Neural cell (in vitro differentiated cells): ENCODE results near the gene MRPS5. TPM values are rescaled to one million over a fixed set of nuclear protein-coding genes. Genes with fewer than 3 reads are reported as not detected.

Experiments used
- H2AFZ ChIP-seq: fragments of 200-600, 300-800 bp; sonication (generic), shearing (Covaris generic); 2 replicates; pipeline ENCODE4 v1.6.0; 2014; ENCODE audit warnings: low read depth, mild to moderate bottlenecking, antibody characterized with exemption, low read length, moderate library complexity
- H3F3A ChIP-seq: fragments of 200-600 bp; shearing (Covaris generic); 2 replicates; pipeline ENCODE4 v1.6.1; 2016; ENCODE audit warnings: mild to moderate bottlenecking, moderate library complexity, mixed read lengths, antibody characterized with exemption, low read length; ENCODE audit not compliant: insufficient read depth, poor library complexity, severe bottlenecking
- H3K27ac ChIP-seq: fragments of 200-600, 300-800 bp; sonication (generic), shearing (Covaris generic); 2 replicates; pipeline ENCODE4 v1.5.1; 2014; ENCODE audit warnings: mild to moderate bottlenecking, low read length, moderate library complexity
- H3K27me3 ChIP-seq: fragments of 300-800, 200-600 bp; sonication (generic), shearing (Covaris generic); 2 replicates; pipeline ENCODE4 v1.6.0; 2014; ENCODE audit warnings: mild to moderate bottlenecking, low read depth, low read length, moderate library complexity; ENCODE audit not compliant: insufficient read depth
- H3K36me3 ChIP-seq: fragments of 300-800, 200-600 bp; sonication (generic), shearing (Covaris generic); 2 replicates; pipeline ENCODE4 v1.5.1; 2014; ENCODE audit warnings: mild to moderate bottlenecking, antibody characterized with exemption, low read length, moderate library complexity; ENCODE audit not compliant: insufficient read depth
- H3K4me2 ChIP-seq: fragments of 300-800, 200-600 bp; sonication (generic), shearing (Covaris generic); 2 replicates; pipeline ENCODE4 v1.6.0; 2014; ENCODE audit warnings: mild to moderate bottlenecking, low read length
- H3K4me3 ChIP-seq: fragments of 300-800, 200-600 bp; sonication (generic), shearing (Covaris generic); 2 replicates; pipeline ENCODE4 v1.5.1; 2014; ENCODE audit warnings: mild to moderate bottlenecking, low read length, moderate library complexity
- H3K79me2 ChIP-seq: fragments of 200-600 bp; shearing (Covaris generic); replicated peaks from 2 replicates; pipeline ENCODE4 v1.6.0; 2014; ENCODE audit warnings: mild to moderate bottlenecking, low read length, moderate library complexity; ENCODE audit not compliant: insufficient read depth
- H3K9ac ChIP-seq: fragments of 300-800, 200-600 bp; sonication (generic), shearing (Covaris generic); 2 replicates; pipeline ENCODE4 v1.6.1; 2016; ENCODE audit warnings: mild to moderate bottlenecking, low read length, mixed read lengths
- H3K9me2 ChIP-seq: fragments of 200-600 bp; shearing (Covaris generic); 2 replicates; pipeline ENCODE4 v1.6.1; 2016; ENCODE audit warnings: mild to moderate bottlenecking, low read length, mixed read lengths; ENCODE audit not compliant: insufficient read depth
- H3K9me3 ChIP-seq: fragments of 200-600, 300-800 bp; sonication (generic), shearing (Covaris generic); 2 replicates; pipeline ENCODE4 v1.6.1; 2016; ENCODE audit warnings: mild to moderate bottlenecking, mixed run types, low read length, moderate library complexity, mixed read lengths
- H4K20me1 ChIP-seq: fragments of 200-600 bp; shearing (Covaris generic); 2 replicates; pipeline ENCODE4 v1.6.1; 2016; ENCODE audit warnings: mild to moderate bottlenecking, mixed run types; ENCODE audit not compliant: insufficient read depth
- EP300 ChIP-seq: fragments of 450-650 bp; conservative IDR thresholded peaks from 2 replicates; pipeline ENCODE4 v1.6.1; 2014; ENCODE audit warnings: antibody characterized with exemption, mild to moderate bottlenecking, moderate library complexity; ENCODE audit not compliant: poor library complexity, severe bottlenecking
- EZH2 ChIP-seq: fragments of 200-600, 300-800 bp; shearing (Covaris generic), sonication (generic); IDR thresholded peaks from 2 replicates; pipeline ENCODE4 v1.6.1; 2014; ENCODE audit warnings: antibody characterized with exemption, low read length, borderline replicate concordance, mild to moderate bottlenecking; ENCODE audit not compliant: insufficient read depth, poor library complexity, severe bottlenecking
- MXI1 ChIP-seq: fragments of 450-650 bp; conservative IDR thresholded peaks from 2 replicates; pipeline ENCODE4 v1.6.1; 2014; ENCODE audit warnings: antibody characterized with exemption, mild to moderate bottlenecking; ENCODE audit not compliant: poor library complexity, severe bottlenecking
- POLR2AphosphoS5 ChIP-seq: IDR thresholded peaks from 2 replicates; pipeline ENCODE4 v1.6.1; 2012
- RAD21 ChIP-seq: fragments of 450-650 bp; conservative IDR thresholded peaks from 2 replicates; pipeline ENCODE4 v1.6.1; 2014; ENCODE audit warnings: antibody characterized with exemption, mild to moderate bottlenecking, moderate library complexity
- SMC3 ChIP-seq: fragments of 450-650 bp; conservative IDR thresholded peaks from 2 replicates; pipeline ENCODE4 v1.6.1; 2014; ENCODE audit warnings: antibody characterized with exemption, mild to moderate bottlenecking, moderate library complexity; ENCODE audit not compliant: poor library complexity
- TAF1 ChIP-seq: IDR thresholded peaks from 2 replicates; pipeline ENCODE4 v1.6.1; 2012; ENCODE audit warnings: low read depth
- polyA plus RNA-seq: library from polyadenylated mRNA; depleted of rRNA; stranded (reverse); fragments of >200 nt; gene quantifications from 2 replicates; pipeline ENCODE4 v1.2.3, GENCODE V29; 2014
- TF ChIP-seq, protein P1 (sequence below): fragments of 450-650 bp; IDR thresholded peaks from 2 replicates; pipeline ENCODE4 v1.5.1; 2014; ENCODE audit warnings: antibody characterized with exemption, mild to moderate bottlenecking, moderate library complexity; ENCODE audit not compliant: poor library complexity, severe bottlenecking
- TF ChIP-seq, protein P2 (sequence below): IDR thresholded peaks from 2 replicates; pipeline ENCODE4 v1.6.1; 2012; ENCODE audit warnings: borderline replicate concordance

Gene MRPS5
- polyA plus RNA-seq, 1 donor from 2014 or later: 167 TPM

DNA sequence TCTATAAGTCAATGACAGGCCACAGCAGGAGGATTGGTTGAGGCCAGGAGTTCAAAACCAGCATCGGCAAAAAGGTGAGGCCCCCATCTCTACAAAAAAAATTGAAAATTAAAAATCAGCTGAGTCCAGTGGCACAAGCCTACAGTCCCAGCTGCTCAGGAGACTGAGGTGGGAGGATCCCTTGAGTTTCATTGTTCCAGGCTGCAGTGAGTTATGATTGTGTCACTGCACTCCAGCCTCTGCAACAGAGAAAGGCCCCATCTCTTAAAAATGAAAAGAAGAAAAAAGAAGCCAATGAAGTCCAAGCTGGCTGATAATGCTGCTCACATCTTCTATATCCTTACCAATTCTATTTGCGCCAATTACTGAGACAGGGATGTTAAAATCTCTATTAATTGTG, 39.1 kb downstream of the MRPS5 start:
- H2AFZ ChIP-seq: no peak overlapping the region
- no peaks in the 10 kb centered on the region for H4K20me1 ChIP-seq
- no peaks in the 10 kb centered on the region for H3F3A ChIP-seq
- no peak overlapping the region for H3K4me2 ChIP-seq
- no peak overlapping the region for H3K4me3 ChIP-seq
- no peak overlapping the region for H3K9ac ChIP-seq
- no peaks in the 10 kb centered on the region for H3K79me2 ChIP-seq
- H3K27me3 ChIP-seq: no peaks in the 10 kb centered on the region
- no peaks in the 10 kb centered on the region for H3K9me2 ChIP-seq
- no peak overlapping the region for H3K27ac ChIP-seq
- TF ChIP-seq SMC3 (no peak), MXI1 (no peak), RAD21 (no peak), POLR2AphosphoS5 (no peak), EP300 (no peak), TAF1 (no peak), EZH2 (no peak)
- TF ChIP-seq, protein P1, sequence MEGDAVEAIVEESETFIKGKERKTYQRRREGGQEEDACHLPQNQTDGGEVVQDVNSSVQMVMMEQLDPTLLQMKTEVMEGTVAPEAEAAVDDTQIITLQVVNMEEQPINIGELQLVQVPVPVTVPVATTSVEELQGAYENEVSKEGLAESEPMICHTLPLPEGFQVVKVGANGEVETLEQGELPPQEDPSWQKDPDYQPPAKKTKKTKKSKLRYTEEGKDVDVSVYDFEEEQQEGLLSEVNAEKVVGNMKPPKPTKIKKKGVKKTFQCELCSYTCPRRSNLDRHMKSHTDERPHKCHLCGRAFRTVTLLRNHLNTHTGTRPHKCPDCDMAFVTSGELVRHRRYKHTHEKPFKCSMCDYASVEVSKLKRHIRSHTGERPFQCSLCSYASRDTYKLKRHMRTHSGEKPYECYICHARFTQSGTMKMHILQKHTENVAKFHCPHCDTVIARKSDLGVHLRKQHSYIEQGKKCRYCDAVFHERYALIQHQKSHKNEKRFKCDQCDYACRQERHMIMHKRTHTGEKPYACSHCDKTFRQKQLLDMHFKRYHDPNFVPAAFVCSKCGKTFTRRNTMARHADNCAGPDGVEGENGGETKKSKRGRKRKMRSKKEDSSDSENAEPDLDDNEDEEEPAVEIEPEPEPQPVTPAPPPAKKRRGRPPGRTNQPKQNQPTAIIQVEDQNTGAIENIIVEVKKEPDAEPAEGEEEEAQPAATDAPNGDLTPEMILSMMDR: no peak
- TF ChIP-seq, protein P2, sequence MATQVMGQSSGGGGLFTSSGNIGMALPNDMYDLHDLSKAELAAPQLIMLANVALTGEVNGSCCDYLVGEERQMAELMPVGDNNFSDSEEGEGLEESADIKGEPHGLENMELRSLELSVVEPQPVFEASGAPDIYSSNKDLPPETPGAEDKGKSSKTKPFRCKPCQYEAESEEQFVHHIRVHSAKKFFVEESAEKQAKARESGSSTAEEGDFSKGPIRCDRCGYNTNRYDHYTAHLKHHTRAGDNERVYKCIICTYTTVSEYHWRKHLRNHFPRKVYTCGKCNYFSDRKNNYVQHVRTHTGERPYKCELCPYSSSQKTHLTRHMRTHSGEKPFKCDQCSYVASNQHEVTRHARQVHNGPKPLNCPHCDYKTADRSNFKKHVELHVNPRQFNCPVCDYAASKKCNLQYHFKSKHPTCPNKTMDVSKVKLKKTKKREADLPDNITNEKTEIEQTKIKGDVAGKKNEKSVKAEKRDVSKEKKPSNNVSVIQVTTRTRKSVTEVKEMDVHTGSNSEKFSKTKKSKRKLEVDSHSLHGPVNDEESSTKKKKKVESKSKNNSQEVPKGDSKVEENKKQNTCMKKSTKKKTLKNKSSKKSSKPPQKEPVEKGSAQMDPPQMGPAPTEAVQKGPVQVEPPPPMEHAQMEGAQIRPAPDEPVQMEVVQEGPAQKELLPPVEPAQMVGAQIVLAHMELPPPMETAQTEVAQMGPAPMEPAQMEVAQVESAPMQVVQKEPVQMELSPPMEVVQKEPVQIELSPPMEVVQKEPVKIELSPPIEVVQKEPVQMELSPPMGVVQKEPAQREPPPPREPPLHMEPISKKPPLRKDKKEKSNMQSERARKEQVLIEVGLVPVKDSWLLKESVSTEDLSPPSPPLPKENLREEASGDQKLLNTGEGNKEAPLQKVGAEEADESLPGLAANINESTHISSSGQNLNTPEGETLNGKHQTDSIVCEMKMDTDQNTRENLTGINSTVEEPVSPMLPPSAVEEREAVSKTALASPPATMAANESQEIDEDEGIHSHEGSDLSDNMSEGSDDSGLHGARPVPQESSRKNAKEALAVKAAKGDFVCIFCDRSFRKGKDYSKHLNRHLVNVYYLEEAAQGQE: no peak
- peaks cover 6% of the 10 kb centered on the region for H3K36me3 ChIP-seq
- no peaks in the 10 kb centered on the region for H3K9me3 ChIP-seq

DNA sequence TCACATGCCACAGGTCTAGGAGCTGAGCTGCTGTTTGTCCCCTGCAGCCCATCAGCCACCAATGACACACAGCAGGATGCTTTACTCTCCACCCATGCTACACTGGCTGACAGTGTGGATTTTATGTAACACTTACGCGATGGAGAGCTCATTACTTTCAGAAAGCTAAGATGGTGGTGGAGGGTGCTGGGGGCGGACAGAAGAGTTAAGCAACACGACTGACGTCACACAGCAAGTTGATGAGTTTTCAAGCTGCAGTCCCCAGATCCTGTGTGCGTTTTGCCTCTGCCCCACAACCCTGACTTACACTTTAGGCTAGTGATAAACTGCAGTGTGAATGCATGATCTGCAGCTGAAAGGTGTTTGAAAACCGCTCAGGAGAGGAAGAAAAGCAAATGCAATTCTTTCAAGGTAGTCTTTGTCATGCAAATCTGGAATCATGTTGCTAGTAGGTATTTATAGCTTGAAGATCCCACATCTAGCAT, 42.4 kb downstream of the MRPS5 start:
- H2AFZ ChIP-seq: no peak overlapping the region
- no peaks in the 10 kb centered on the region for H4K20me1 ChIP-seq
- no peaks in the 10 kb centered on the region for H3K9me3 ChIP-seq
- H3F3A ChIP-seq: no peaks in the 10 kb centered on the region
- no peak overlapping the region for H3K27ac ChIP-seq
- no peaks in the 10 kb centered on the region for H3K79me2 ChIP-seq
- TF ChIP-seq SMC3: no peak
- TF ChIP-seq MXI1: no peak
- TF ChIP-seq RAD21: no peak
- TF ChIP-seq EP300: no peak
- TF ChIP-seq EZH2: no peak
- TF ChIP-seq, protein P1: no peak
- TF ChIP-seq, protein P2: no peak
- TF ChIP-seq POLR2AphosphoS5: no peak
- TF ChIP-seq TAF1: no peak
- no peaks in the 10 kb centered on the region for H3K9me2 ChIP-seq
- no peaks in the 10 kb centered on the region for H3K36me3 ChIP-seq
- no peak overlapping the region for H3K4me2 ChIP-seq
- H3K27me3 ChIP-seq: no peaks in the 10 kb centered on the region
- no peak overlapping the region for H3K9ac ChIP-seq
- H3K4me3 ChIP-seq: no peak overlapping the region
